HG03575 (cell line): Measurements from ENCODE around the gene CCDC89.
"Not testable (repeated sequence)": the region's sequence is repeated elsewhere in the genome, so short reads cannot be mapped to it uniquely, and the experiment has no call there.

Source experiments
- ATAC-seq: cut with Tn5 transposase; IDR thresholded peaks from one replicate; pipeline ENCODE4 v1.9.1; 2021; ENCODE audit not compliant: unreplicated experiment, insufficient number of reproducible peaks, low FRiP score; ENCODE audit errors: extremely low read depth

Gene CCDC89

GRCh38 chr11:85661972-85662664 lies 23.9 kb downstream of the CCDC89 start:
- ATAC-seq: no peak

GRCh38 chr11:85658180-85658579 lies 27.8 kb downstream of the CCDC89 start:
- ATAC-seq: no peak

- ATAC-seq: no peak
Observed at GRCh38 chr11:85656777-85657176, 29.2 kb downstream of the CCDC89 start.

- not testable (repeated sequence) for ATAC-seq
Observed at GRCh38 chr11:85654343-85654742, 31.7 kb downstream of the CCDC89 start.

GRCh38 chr11:85652786-85653447 lies 33.1 kb downstream of the CCDC89 start:
- no peak for ATAC-seq

- ATAC-seq: no peak
Observed at GRCh38 chr11:85651118-85651517, 34.9 kb downstream of the CCDC89 start.

GRCh38 chr11:85647604-85648299 lies 38.2 kb downstream of the CCDC89 start, which contains the start of gene TMEM126A:
TMEM126A (plus strand) TSS chr11:85647967; CDS start chr11:85650256, 2,289 bp downstream.
- ATAC-seq: peak; percentile 95

GRCh38 chr11:85647078-85647477 lies 38.9 kb downstream of the CCDC89 start:
- ATAC-seq: no peak

- no peak for ATAC-seq
Observed at GRCh38 chr11:85643191-85643614, 42.8 kb downstream of the CCDC89 start.

- ATAC-seq: no peak
Observed at GRCh38 chr11:85634747-85635146, 51.2 kb downstream of the CCDC89 start.
